MV-4-11 (cell line): ENCODE measurements around the gene GABRR1.

ENCODE experiments used
- DNase-seq: peaks from one replicate; lab custom pipeline; 2025; lab: John Stamatoyannopoulos, UW

GABRR1 gene

DNA sequence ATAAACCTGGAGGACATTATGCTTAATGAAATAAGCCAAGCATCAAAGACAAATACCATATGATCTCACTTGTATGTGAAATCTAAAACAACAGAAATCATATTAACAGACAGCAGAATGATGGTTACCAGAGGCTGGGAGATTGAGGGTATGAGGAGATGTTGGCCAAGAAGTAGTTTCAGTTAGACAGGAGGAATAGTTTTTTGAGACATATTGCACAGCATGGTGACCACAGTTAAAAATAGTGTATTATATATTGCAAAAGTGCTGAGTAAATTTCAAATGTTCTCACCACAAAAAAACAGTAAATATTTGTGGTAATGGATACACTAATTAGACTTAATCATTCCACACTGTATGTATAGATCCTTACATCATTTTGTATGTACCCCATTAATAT lies 1.8 kb downstream of the GABRR1 start:
- peak; percentile 86 for DNase-seq

GRCh38 chr6:89214197-89214596 lies 3.0 kb downstream of the GABRR1 start:
- peak; percentile 49 for DNase-seq

- no peak for DNase-seq
Measured at GRCh38 chr6:89212472-89212871, 4.7 kb downstream of the GABRR1 start.

DNA sequence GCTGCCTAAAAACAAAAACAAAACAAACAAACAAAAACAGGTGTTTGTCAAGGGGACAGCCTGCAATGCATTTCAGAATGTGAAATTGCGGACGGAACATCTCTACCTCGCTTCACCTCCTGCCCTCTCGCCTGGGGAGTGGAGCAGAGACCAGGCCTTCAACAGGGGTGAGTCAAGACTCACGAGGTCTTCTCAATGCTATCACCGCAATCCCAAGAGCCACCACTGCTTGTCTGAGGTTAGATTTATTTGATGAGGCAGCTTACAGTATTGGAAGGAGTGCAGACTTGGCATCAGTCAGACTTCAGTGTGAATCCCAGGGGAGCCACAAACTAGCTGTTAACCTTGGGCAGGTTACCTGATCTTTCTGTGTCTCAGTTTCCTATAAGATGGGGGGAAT lies 7.7 kb downstream of the GABRR1 start:
- DNase-seq, result no peak

GRCh38 chr6:89208551-89208950 lies 8.6 kb downstream of the GABRR1 start:
- DNase-seq, result no peak

- DNase-seq, result peak; percentile 10
Measured at GRCh38 chr6:89205819-89206218, 11.3 kb downstream of the GABRR1 start.

GRCh38 chr6:89204096-89204495 lies 13.1 kb downstream of the GABRR1 start:
- DNase-seq, result no peak

- DNase-seq, result no peak
Measured at GRCh38 chr6:89200706-89201215, 16.4 kb downstream of the GABRR1 start.

GRCh38 chr6:89199579-89199978 lies 17.6 kb downstream of the GABRR1 start:
- DNase-seq, result peak; percentile 18

GRCh38 chr6:89198235-89198634 lies 18.9 kb downstream of the GABRR1 start:
- DNase-seq, result no peak

DNA sequence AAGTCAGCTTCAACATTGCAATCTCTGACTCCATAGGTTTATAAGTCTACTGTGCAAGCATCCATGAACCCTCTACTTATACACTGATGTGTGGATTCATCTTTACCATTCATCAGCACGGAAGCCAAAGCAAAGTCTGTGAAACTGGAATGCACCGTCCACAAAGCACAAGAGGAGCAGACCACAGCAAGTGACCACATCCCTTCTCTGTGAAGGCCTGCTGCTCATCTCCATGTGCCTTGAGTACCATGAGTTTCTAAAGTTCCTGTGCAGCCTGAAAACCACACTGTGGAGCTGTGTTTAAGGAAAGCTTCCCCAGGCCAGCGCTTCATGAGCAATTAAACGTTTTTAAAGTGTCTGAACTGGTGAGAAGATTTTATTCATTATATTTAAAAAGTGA lies 20.0 kb downstream of the GABRR1 start:
- peak; percentile 83 for DNase-seq

- DNase-seq, result no peak
Measured at GRCh38 chr6:89194559-89194958, 22.6 kb downstream of the GABRR1 start.

DNA sequence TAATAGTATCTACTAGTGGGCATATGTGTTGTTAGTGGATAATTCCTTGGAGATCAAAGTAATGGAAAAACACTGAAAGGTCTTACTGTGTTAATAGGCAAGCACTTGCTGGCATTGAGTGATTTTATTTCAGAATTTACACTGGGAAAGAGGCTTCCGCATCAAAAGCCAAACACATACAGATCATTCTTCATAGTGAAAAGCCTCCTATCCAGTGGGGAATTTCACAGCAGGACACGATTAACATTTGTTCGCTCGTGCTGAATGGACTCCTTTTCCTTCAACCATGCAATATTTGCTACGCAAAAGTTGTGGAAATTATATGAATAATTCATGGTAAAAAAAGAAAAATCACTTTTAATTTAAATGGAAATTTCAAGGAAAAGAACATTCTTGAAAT lies 26.4 kb downstream of the GABRR1 start:
- DNase-seq, result no peak

GRCh38 chr6:89187504-89187903 lies 29.7 kb downstream of the GABRR1 start:
- no peak for DNase-seq

DNA sequence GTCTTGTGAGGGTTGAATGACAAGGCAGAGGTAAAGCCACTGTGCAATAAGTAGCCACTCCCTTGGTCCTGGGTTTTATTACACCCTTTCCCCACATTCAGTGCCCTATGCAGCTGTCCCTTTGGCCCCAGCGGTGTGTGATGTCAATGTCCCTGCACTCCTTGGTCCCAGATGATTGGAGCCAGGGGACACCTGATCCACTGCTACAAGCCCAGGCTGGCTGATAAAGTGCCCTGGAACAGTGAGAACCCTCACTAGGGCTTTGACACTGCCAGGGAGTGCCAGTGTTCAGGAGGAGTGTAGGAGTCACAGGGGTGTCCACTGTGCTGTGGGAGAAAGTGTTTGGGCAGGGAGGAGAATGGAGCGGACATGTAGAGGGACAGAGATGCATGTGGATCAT lies 30.4 kb downstream of the GABRR1 start:
- DNase-seq, result no peak

DNA sequence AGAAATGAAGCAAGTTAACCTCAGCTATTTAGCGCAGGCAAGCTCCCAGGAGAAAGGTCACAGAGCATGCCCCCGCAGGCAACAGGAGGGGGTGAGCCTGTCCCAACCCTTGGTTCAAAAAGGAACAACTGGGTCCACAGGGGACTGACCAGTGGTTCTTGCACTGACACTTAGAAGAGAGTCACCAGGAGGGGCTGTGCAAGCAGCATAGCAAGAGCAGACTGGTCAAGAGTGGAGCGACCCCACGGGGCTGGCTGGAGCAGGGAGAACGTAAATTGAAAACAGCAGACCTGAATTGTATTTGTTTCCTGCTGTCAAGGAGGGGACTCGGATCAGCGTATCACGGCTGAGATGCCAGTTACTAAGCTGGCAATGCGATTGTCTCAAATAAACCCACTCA lies 32.8 kb downstream of the GABRR1 start:
- no peak for DNase-seq

DNA sequence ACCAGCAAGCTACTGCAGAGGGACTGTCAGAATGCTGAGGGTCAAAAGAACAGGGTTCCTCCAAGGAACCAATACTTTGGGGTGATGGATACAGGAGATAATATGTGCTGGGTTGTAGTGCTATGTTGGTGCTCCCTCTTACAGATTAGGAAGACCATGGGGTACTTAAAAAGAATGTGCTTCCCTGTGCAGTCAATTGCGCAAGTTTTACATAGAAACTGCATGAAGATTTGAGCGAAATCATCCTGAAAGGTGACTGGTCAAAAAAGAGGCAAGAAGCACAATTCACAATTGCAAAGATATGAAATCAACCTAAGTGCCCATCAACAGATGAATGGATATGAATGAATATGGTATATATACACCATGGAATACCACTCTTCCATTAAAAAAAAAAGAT lies 33.9 kb downstream of the GABRR1 start:
- no peak for DNase-seq

DNA sequence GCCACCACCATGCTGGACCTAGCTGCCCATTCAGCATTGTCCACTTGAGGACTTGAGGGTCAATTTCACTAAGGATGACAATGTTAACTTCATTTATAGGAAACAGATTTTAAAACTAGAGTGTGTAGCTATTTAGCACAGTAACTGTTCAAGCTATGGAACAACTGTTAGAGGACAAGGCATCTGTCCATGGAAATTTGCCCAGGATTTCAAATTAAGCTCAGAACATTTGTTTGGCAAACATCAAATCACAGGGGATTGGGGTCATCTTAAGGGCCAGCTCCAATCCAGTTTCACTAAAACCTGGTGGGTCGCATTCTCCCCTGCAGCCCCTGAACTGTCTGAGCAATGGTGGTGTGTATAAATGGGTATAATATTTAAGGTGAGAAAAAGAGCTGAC lies 36.2 kb downstream of the GABRR1 start:
- no peak for DNase-seq

DNA sequence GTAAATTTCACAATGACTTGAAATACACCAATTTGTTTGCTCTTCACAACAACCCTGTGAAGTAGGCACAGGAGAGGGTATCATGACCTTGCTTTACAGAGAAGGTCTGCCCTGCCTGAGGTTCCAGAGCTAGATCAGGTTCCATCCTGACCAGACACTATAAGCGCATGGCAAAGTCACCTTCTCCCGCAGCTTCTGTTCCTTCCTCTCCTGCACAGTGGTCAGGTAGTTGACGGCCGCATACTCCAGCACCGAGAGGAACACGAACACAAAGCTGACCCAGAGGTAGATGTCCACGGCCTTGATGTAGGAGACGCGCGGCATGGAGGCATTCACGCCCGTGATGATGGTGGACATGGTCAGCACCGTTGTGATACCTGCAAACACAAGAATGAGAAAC lies 37.0 kb downstream of the GABRR1 start:
- DNase-seq, result no peak

DNA sequence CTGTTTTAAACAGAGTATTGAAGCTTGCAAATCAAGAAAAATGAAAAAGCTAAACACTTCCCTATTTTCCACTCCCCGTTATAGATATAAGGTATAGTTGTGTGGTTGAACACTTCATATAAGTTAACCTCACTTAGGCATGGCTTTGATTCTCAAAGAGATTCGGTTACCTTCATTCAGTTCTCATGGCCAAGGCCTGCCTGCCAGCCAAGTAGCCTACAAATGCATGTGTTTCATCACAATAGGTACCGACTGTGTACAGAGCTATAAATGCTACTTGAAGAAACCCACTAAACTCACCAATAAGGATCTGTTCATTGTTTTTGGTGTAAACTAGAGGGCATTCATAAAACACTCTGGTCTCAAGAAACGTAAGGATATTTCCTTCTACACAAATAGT lies 43.5 kb downstream of the GABRR1 start:
- no peak for DNase-seq

DNA sequence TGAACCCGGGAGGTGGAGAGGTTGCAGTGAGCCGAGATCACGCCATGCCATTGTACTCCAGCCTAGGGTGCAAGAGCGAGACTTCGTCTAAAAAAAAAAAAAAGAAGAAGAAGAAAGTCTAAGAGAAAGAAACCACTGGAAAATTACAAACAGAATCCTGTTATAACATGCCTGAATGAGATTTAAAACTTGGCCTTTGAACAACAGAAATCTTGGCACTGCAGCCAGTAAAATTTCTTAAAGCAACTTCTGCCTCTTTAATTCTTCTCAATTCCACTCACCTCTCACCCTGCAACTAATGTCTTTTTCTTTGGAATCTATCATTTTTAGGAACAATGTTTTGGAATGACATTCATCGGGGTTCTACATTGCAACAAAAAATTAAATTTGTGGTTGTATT lies 45.0 kb downstream of the GABRR1 start:
- DNase-seq, result no peak

DNA sequence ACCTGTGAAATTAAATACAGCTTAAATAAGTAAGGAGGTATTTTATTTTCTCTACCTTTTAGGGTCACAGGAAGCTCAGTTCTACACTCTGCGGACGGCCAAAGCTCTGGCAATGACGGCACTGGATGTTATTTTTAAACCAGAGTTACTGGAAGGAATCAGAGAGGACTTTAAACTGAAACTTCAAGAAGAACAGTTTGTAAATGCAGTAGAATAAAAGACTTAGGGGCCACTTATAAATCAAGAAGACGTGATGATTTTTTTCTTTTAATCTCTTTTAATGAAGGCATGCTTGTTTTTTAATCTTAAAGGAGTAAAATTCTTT lies 55.1 kb downstream of the GABRR1 start:
- no peak for DNase-seq

GRCh38 chr6:89161326-89162046 lies 55.7 kb downstream of the GABRR1 start:
- DNase-seq, result no peak

DNA sequence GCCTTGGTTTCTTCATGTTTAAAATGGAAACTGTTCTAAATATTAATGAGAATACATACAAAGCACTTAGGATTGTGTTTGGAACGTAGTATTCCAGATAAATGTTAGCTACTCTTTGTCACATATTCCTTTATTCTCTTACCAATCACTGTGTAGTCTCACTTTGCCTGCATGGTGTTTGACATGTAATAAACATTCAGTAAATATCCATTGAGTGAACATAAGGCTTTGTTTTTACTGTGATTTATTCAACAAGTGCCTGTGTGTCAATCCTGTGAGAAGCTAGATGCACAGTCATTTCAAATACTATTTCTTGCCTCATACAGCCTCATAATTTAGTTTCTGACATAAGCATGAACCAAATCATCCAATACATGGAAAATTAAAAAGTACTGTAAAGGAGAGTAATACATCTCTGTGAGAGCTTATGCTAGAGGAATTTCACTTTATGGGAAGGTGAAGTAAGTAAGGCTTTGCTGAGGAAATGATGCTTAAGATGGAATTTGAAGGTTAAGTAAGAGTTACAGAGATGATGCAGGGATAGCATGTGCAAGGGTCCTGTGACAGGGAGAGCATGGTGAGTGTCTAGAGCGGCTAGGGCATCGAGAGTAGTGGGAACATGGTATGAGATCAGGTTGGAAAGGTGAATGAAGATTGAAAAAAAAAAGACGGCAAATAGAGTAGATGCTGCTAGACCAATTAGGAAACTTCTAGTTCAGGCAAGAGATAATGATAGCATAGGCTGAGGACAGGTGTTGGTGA lies 56.6 kb downstream of the GABRR1 start:
- DNase-seq, result no peak
